VCaP (cell line): ENCODE measurements around the gene ADGRD2.

Experiments
- H3K27ac ChIP-seq: fragments of 450-650 bp; 2 replicates; pipeline ENCODE4 v1.5.1; 2017
- TF ChIP-seq, protein P1 (sequence below): fragments of 450-650 bp; conservative IDR thresholded peaks from 2 replicates; pipeline ENCODE4 v1.5.1; 2017; ENCODE audit warnings: mild to moderate bottlenecking, moderate library complexity

The ADGRD2 gene

DNA sequence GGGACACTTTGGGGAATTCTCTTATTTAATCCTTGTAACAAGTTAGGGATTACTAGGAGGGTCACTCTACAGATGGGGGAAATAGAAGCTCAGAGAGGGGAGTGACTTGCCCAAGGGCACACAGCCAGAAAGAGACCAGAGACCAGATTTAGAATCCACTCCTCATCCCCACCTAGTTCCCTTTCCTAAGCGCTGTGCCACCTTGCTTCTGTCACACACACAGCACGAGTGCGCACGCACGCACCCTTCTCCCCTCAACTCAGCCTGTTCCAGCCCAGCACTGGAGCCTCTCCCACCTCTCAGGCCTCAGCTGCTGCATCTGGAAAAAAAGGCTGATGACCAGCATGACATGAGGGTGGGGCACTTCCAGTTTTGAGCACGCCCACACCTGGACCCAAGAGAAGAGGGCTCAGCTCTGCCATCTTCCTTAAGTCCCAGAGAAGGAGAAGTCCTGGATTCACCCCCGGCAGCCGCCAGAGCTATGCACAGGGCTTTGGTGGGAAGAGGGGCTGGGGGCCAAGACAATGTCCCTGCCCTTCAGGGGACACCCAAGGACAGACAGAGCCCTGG, 38.5 kb downstream of the ADGRD2 start:
- TF ChIP-seq, protein P1, sequence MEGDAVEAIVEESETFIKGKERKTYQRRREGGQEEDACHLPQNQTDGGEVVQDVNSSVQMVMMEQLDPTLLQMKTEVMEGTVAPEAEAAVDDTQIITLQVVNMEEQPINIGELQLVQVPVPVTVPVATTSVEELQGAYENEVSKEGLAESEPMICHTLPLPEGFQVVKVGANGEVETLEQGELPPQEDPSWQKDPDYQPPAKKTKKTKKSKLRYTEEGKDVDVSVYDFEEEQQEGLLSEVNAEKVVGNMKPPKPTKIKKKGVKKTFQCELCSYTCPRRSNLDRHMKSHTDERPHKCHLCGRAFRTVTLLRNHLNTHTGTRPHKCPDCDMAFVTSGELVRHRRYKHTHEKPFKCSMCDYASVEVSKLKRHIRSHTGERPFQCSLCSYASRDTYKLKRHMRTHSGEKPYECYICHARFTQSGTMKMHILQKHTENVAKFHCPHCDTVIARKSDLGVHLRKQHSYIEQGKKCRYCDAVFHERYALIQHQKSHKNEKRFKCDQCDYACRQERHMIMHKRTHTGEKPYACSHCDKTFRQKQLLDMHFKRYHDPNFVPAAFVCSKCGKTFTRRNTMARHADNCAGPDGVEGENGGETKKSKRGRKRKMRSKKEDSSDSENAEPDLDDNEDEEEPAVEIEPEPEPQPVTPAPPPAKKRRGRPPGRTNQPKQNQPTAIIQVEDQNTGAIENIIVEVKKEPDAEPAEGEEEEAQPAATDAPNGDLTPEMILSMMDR, result no peak
- no peak overlapping the region for H3K27ac ChIP-seq

DNA sequence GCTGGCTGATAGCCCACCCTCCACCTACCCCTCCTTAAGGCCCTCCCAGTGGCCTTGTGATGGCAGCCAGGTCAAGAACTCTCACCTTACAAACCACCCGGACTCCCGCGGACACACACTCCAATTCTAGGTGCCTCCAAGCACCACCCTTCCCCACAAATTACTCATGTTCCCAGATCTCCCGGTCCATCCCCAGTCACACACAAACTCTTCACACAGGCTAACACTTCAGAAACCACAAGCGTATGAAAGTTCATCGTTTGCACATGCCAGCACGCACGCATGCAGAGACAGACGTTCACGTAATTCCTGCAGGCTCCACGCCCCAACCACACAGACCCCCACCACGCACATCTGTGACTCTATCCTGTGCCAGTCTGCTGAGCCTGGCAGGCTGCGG, 39.0 kb downstream of the ADGRD2 start:
- TF ChIP-seq, protein P1, result no peak
- H3K27ac ChIP-seq, result no peak overlapping the region

- TF ChIP-seq, protein P1, result no peak
- no peak overlapping the region for H3K27ac ChIP-seq
Observed at GRCh38 chr9:124490004-124490403, 39.8 kb downstream of the ADGRD2 start.

- TF ChIP-seq, protein P1, result no peak
- H3K27ac ChIP-seq, result no peak overlapping the region
Observed at GRCh38 chr9:124491049-124491975, 41.1 kb downstream of the ADGRD2 start.

DNA sequence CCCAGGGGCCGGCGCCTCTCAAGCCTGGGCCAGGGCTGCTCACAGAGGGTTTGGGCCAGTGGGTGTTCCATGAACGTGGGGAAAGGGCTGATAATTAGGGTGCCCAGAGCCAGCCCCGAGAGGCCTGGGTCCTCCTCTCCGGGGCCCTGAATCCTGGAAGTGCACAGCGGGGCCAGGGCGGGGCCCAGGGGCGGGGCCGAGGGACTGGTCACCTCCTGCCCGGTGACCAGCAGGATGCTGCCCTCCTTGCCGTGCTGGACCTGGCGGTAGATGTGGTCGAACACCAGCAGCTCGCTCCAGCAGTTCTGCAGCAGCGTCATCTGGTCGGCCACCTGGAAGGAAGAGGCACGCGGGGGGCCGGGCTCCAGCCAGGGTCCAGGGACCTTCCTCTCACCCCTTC, 42.6 kb downstream of the ADGRD2 start:
- TF ChIP-seq, protein P1, result no peak
- H3K27ac ChIP-seq, result no peak overlapping the region

- no peak overlapping the region for H3K27ac ChIP-seq
- TF ChIP-seq, protein P1, result no peak
Observed at GRCh38 chr9:124493218-124493617, 43.0 kb downstream of the ADGRD2 start.

- H3K27ac ChIP-seq, result no peak overlapping the region
- TF ChIP-seq, protein P1, result no peak
Observed at GRCh38 chr9:124493794-124494479, 43.7 kb downstream of the ADGRD2 start.
